SK-N-MC (cell line): Measurements from ENCODE around the gene ORM2.
A peak's percentile ranks its signal among the peaks of the same experiment; 100 is the strongest.

Experiments
- DNase-seq: peaks from one replicate; pipeline ENCODE4 v3.0.0-alpha.2; 2011; ENCODE audit warnings: low read depth, low spot score
- H3K27ac ChIP-seq: fragments of 200-600 bp; sonication (generic); 2 replicates; pipeline ENCODE4 v1.5.1; 2016; ENCODE audit warnings: mixed run types
- H3K36me3 ChIP-seq: fragments of 200-600 bp; sonication (generic); 2 replicates; pipeline ENCODE4 v1.6.1; 2017; ENCODE audit warnings: antibody characterized with exemption, low read length, mixed read lengths; ENCODE audit not compliant: insufficient read depth
- H3K4me3 ChIP-seq: fragments of 200-600 bp; sonication (generic); 2 replicates; pipeline ENCODE4 v1.5.1; 2016
- H3K9ac ChIP-seq: fragments of 200-600 bp; sonication (generic); 2 replicates; pipeline ENCODE4 v1.8.0; 2017; ENCODE audit warnings: mixed run types, mixed read lengths; ENCODE audit not compliant: insufficient read length
- H3K9me3 ChIP-seq: fragments of 200-600 bp; sonication (generic); 2 replicates; pipeline ENCODE4 v1.6.1; 2017; ENCODE audit warnings: low read depth, mild to moderate bottlenecking, antibody characterized with exemption, low read length, moderate library complexity, mixed read lengths
- EZH2 ChIP-seq: fragments of 200-600 bp; sonication (generic); IDR thresholded peaks from one replicate; pipeline ENCODE4 v1.6.1; 2017; ENCODE audit warnings: antibody characterized with exemption
- FOXP2 ChIP-seq: optimal IDR thresholded peaks from 2 replicates; pipeline ENCODE3; 2011; ENCODE audit warnings: mild to moderate bottlenecking, moderate library complexity; ENCODE audit not compliant: insufficient read depth; ENCODE audit errors: extremely low read length, control extremely low read depth
- POLR2AphosphoS5 ChIP-seq: IDR thresholded peaks from 2 replicates; pipeline ENCODE4 v1.6.1; 2012; ENCODE audit warnings: mild to moderate bottlenecking, low read depth, low read length, borderline replicate concordance

The ORM2 gene

DNA sequence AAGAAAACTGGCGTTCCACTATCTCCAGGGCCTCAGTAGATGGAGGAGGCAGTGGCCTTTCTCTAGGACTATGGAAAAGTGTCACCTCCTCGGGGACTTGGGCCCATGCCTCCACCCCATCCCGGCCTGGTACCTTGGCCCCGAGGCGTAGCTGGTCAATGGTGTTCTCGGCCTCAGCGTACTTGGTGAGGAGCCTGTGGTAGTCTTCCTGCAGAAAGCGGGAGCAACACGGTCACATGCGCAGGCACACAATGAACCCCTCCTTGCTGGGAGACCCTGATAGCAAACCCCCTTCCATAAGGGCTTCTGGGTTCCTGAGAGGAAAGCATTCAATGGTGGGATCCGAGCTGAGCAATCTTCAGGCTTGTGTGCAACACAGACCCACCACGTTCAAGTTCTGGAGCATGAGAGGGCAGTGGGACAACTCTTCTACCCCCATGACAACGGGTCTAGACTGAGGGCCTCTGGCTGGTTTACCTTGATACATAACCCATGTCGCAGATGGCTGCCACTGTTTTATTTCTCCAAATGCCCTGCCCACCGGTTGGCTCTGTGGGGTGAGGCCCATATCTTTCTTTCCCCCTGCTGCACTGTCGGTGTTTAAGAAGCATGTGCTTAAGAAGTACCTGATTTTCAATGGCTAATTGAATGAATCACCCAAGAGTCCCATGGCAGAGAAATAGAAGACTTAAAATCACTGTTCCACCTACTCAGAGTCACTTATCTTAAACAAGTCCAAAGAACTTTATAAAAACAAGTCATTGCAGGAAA, 44.5 kb downstream of the ORM2 start:
- no peak overlapping the region for H3K4me3 ChIP-seq
- TF ChIP-seq FOXP2 (no peak), EZH2 (no peak), POLR2AphosphoS5 (no peak)
- H3K9me3 ChIP-seq, result no peaks in the 10 kb centered on the region
- DNase-seq, result no peak
- H3K9ac ChIP-seq, result no peak overlapping the region
- H3K27ac ChIP-seq, result peak overlapping the region; percentile 67; the same call in 1 of the 2 replicates
- peaks cover 35% of the 10 kb centered on the region; the same call in 1 of the 2 replicates for H3K36me3 ChIP-seq

GRCh38 chr9:114374936-114375335, 45.3 kb downstream of the ORM2 start:
- H3K9ac ChIP-seq, result no peak overlapping the region
- H3K4me3 ChIP-seq, result no peak overlapping the region
- no peak for DNase-seq
- TF ChIP-seq EZH2 (no peak), FOXP2 (no peak), POLR2AphosphoS5 (no peak)
- H3K36me3 ChIP-seq, result peaks cover 40% of the 10 kb centered on the region; the same call in 1 of the 2 replicates
- peak overlapping the region; percentile 56 for H3K27ac ChIP-seq
- H3K9me3 ChIP-seq, result no peaks in the 10 kb centered on the region

GRCh38 chr9:114375386-114376175, 45.9 kb downstream of the ORM2 start:
- no peak overlapping the region for H3K9ac ChIP-seq
- no peak for DNase-seq
- H3K9me3 ChIP-seq, result no peaks in the 10 kb centered on the region
- peak overlapping the region; percentile 56 for H3K27ac ChIP-seq
- no peak for TF ChIP-seq EZH2
- no peak for TF ChIP-seq POLR2AphosphoS5
- no peak for TF ChIP-seq FOXP2
- H3K36me3 ChIP-seq, result peaks cover 45% of the 10 kb centered on the region; the same call in 1 of the 2 replicates
- no peak overlapping the region for H3K4me3 ChIP-seq

- Histone ChIP-seq H3K36me3 (peaks cover 53% of the 10 kb centered on the region; the same call in 1 of the 2 replicates), H3K27ac (no peak overlapping the region), H3K9me3 (no peaks in the 10 kb centered on the region), H3K4me3 (no peak overlapping the region), H3K9ac (no peak overlapping the region)
- DNase-seq, result no peak
- no peak for TF ChIP-seq EZH2
- no peak for TF ChIP-seq POLR2AphosphoS5
- no peak for TF ChIP-seq FOXP2
These were observed 47.1 kb downstream of the ORM2 start for GRCh38 chr9:114376586-114377445.

GRCh38 chr9:114378016-114378415, 48.3 kb downstream of the ORM2 start:
- Histone ChIP-seq H3K36me3 (peaks cover 52% of the 10 kb centered on the region; the same call in 1 of the 2 replicates), H3K27ac (no peak overlapping the region), H3K4me3 (no peak overlapping the region), H3K9ac (no peak overlapping the region), H3K9me3 (no peaks in the 10 kb centered on the region)
- no peak for DNase-seq
- TF ChIP-seq FOXP2 (no peak), POLR2AphosphoS5 (no peak), EZH2 (no peak)

DNA sequence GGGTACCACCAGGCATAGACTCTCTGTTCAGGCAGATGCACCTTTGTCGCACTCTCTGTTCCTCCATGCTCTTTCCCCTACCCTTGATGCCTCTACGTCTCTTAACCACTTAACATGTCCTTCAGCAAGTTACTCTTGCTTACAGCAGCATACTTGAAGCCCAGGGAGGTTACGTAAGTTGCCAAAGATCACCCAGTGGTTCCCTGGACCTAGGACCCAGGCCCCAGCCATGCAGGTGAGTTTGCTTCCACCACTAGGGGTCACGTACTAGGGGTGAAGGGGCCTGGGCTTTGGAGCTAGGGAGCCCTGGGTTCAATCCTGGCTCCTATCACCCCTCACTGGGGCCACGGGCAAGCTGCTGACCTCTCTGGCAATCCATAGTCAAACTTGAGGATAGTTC, 49.2 kb downstream of the ORM2 start:
- H3K9me3 ChIP-seq, result no peaks in the 10 kb centered on the region
- no peak overlapping the region for H3K9ac ChIP-seq
- no peak overlapping the region for H3K27ac ChIP-seq
- no peak overlapping the region for H3K4me3 ChIP-seq
- no peak for DNase-seq
- TF ChIP-seq FOXP2, result no peak
- no peak for TF ChIP-seq POLR2AphosphoS5
- TF ChIP-seq EZH2, result no peak
- H3K36me3 ChIP-seq, result peaks cover 46% of the 10 kb centered on the region; the same call in 1 of the 2 replicates
